T-helper 17 cell (primary cell): Measurements from ENCODE around the gene PLA2G2C. TPM values are rescaled to one million over a fixed set of nuclear protein-coding genes. Genes with fewer than 3 reads are reported as not detected.

Experiments used
- ATAC-seq: fragments of 150-1000 bp; cut with Tn5 transposase; 2 replicates; pipeline ENCODE4 v1.10.0; 2021; ENCODE audit warnings: mild to moderate bottlenecking, moderate library complexity
- DNase-seq, 3 donors: peaks; one replicate each; pipeline versions ENCODE4 v3.0.0 to v3.0.0-alpha.2; 2020 to 2021
- H3K9me3 ChIP-seq: one replicate; pipeline ENCODE4 v1.7.0; 2013; ENCODE audit warnings: low read length, mild to moderate bottlenecking; ENCODE audit not compliant: control insufficient read depth, poor library complexity, severe bottlenecking
- H3K27ac Mint-ChIP-seq: one replicate; pipeline ENCODE4 v1.8.0; 2022; ENCODE audit warnings: mild to moderate bottlenecking, moderate library complexity, mixed read lengths
- H3K27me3 Mint-ChIP-seq: one replicate; pipeline ENCODE4 v1.8.0; 2022; ENCODE audit warnings: mixed read lengths
- H3K36me3 Mint-ChIP-seq: one replicate; pipeline ENCODE4 v1.8.0; 2022; ENCODE audit warnings: low read depth, mixed read lengths
- H3K4me1 Mint-ChIP-seq: one replicate; pipeline ENCODE4 v1.8.0; 2022; ENCODE audit warnings: mild to moderate bottlenecking, mixed read lengths
- H3K4me3 Mint-ChIP-seq: one replicate; pipeline ENCODE4 v1.8.0; 2022; ENCODE audit warnings: mild to moderate bottlenecking, moderate library complexity, mixed read lengths
- total RNA-seq, 4 donors: library from RNA in 2 of 4; stranded (reverse) in 2 of 4; gene quantifications; one replicate each; pipeline ENCODE4 v1.2.3 and lab custom pipeline; 2022 to 2026

PLA2G2C gene
- total RNA-seq, 2 donors from 2014 or later = 0.25 TPM; not detected in 1

GRCh38 chr1:20172033-20172590 lies 14.2 kb downstream of the PLA2G2C start:
- H3K27me3 Mint-ChIP-seq = no peaks in the 10 kb centered on the region
- H3K4me3 Mint-ChIP-seq = no peak overlapping the region
- ATAC-seq = no peak
- H3K4me1 Mint-ChIP-seq = peaks cover 17% of the 10 kb centered on the region
- no peak overlapping the region for H3K27ac Mint-ChIP-seq
- no peak for DNase-seq
- H3K9me3 ChIP-seq = no peaks in the 10 kb centered on the region
- peaks cover 2% of the 10 kb centered on the region for H3K36me3 Mint-ChIP-seq

GRCh38 chr1:20169932-20170331 lies 16.4 kb downstream of the PLA2G2C start:
- no peak for ATAC-seq
- H3K4me3 Mint-ChIP-seq = no peak overlapping the region
- H3K4me1 Mint-ChIP-seq = peaks cover 16% of the 10 kb centered on the region
- no peaks in the 10 kb centered on the region for H3K27me3 Mint-ChIP-seq
- no peaks in the 10 kb centered on the region for H3K9me3 ChIP-seq
- H3K36me3 Mint-ChIP-seq = peaks cover 2% of the 10 kb centered on the region
- no peak overlapping the region for H3K27ac Mint-ChIP-seq
- DNase-seq = no peak

GRCh38 chr1:20168564-20169491 lies 17.5 kb downstream of the PLA2G2C start:
- no peak overlapping the region for H3K27ac Mint-ChIP-seq
- H3K4me1 Mint-ChIP-seq = peaks cover 15% of the 10 kb centered on the region
- DNase-seq = no peak
- no peaks in the 10 kb centered on the region for H3K27me3 Mint-ChIP-seq
- H3K4me3 Mint-ChIP-seq = no peak overlapping the region
- H3K9me3 ChIP-seq = no peaks in the 10 kb centered on the region
- H3K36me3 Mint-ChIP-seq = peaks cover 2% of the 10 kb centered on the region
- ATAC-seq = no peak

GRCh38 chr1:20167126-20167525 lies 19.2 kb downstream of the PLA2G2C start:
- H3K9me3 ChIP-seq = no peaks in the 10 kb centered on the region
- H3K36me3 Mint-ChIP-seq = peaks cover 4% of the 10 kb centered on the region
- H3K27me3 Mint-ChIP-seq = no peaks in the 10 kb centered on the region
- H3K27ac Mint-ChIP-seq = no peak overlapping the region
- DNase-seq (no peak), ATAC-seq (no peak)
- H3K4me1 Mint-ChIP-seq = peaks cover 9% of the 10 kb centered on the region
- no peak overlapping the region for H3K4me3 Mint-ChIP-seq

- H3K9me3 ChIP-seq = no peaks in the 10 kb centered on the region
- ATAC-seq = no peak
- Mint-ChIP-seq H3K4me3 (no peak overlapping the region), H3K36me3 (peaks cover 4% of the 10 kb centered on the region), H3K4me1 (peaks cover 4% of the 10 kb centered on the region), H3K27ac (no peak overlapping the region), H3K27me3 (no peaks in the 10 kb centered on the region)
- no peak for DNase-seq
Observed at GRCh38 chr1:20166051-20166450, 20.3 kb downstream of the PLA2G2C start.

- ATAC-seq = no peak
- Mint-ChIP-seq H3K4me1 (peaks cover 4% of the 10 kb centered on the region), H3K4me3 (no peak overlapping the region), H3K36me3 (peaks cover 4% of the 10 kb centered on the region), H3K27me3 (no peaks in the 10 kb centered on the region), H3K27ac (no peak overlapping the region)
- no peaks in the 10 kb centered on the region for H3K9me3 ChIP-seq
- DNase-seq = no peak
Observed at GRCh38 chr1:20165522-20165951, 20.8 kb downstream of the PLA2G2C start.

- no peaks in the 10 kb centered on the region for H3K9me3 ChIP-seq
- H3K36me3 Mint-ChIP-seq = peaks cover 4% of the 10 kb centered on the region
- no peak overlapping the region for H3K27ac Mint-ChIP-seq
- H3K4me1 Mint-ChIP-seq = peaks cover 4% of the 10 kb centered on the region
- no peak for DNase-seq
- ATAC-seq = no peak
- no peaks in the 10 kb centered on the region for H3K27me3 Mint-ChIP-seq
- H3K4me3 Mint-ChIP-seq = no peak overlapping the region
Observed at GRCh38 chr1:20164694-20165202, 21.6 kb downstream of the PLA2G2C start.

GRCh38 chr1:20160034-20160433 lies 26.3 kb downstream of the PLA2G2C start:
- no peak overlapping the region for H3K4me3 Mint-ChIP-seq
- H3K9me3 ChIP-seq = no peaks in the 10 kb centered on the region

GRCh38 chr1:20158358-20159070 lies 27.8 kb downstream of the PLA2G2C start:
- no peak overlapping the region for H3K4me3 Mint-ChIP-seq
- ATAC-seq (no peak), DNase-seq (no peak)
- H3K27me3 Mint-ChIP-seq = no peaks in the 10 kb centered on the region
- no peaks in the 10 kb centered on the region for H3K9me3 ChIP-seq
- H3K4me1 Mint-ChIP-seq = peaks cover 11% of the 10 kb centered on the region
- no peak overlapping the region for H3K27ac Mint-ChIP-seq
- peaks cover 2% of the 10 kb centered on the region for H3K36me3 Mint-ChIP-seq

More at GRCh38 chr1:20160034-20160433, 26.3 kb downstream of the PLA2G2C start:
- no peak overlapping the region for H3K27ac Mint-ChIP-seq
- ATAC-seq (no peak), DNase-seq (no peak)
- H3K36me3 Mint-ChIP-seq = peaks cover 2% of the 10 kb centered on the region
- H3K27me3 Mint-ChIP-seq = no peaks in the 10 kb centered on the region
- H3K4me1 Mint-ChIP-seq = peaks cover under 1% of the 10 kb centered on the region

- Mint-ChIP-seq H3K4me1 (peaks cover 15% of the 10 kb centered on the region), H3K27me3 (no peaks in the 10 kb centered on the region), H3K4me3 (peak overlapping the region; percentile 85), H3K27ac (peak overlapping the region; percentile 69), H3K36me3 (no peaks in the 10 kb centered on the region)
- no peaks in the 10 kb centered on the region for H3K9me3 ChIP-seq
- ATAC-seq = no peak
- DNase-seq = no peak
Observed at GRCh38 chr1:20154301-20154831, 32.0 kb downstream of the PLA2G2C start.

- peaks cover 15% of the 10 kb centered on the region for H3K4me1 Mint-ChIP-seq
- ATAC-seq (no peak), DNase-seq (no peak)
- no peaks in the 10 kb centered on the region for H3K9me3 ChIP-seq
- H3K27ac Mint-ChIP-seq = peak overlapping the region; percentile 71
- no peak overlapping the region for H3K4me3 Mint-ChIP-seq
- no peaks in the 10 kb centered on the region for H3K36me3 Mint-ChIP-seq
- no peaks in the 10 kb centered on the region for H3K27me3 Mint-ChIP-seq
Observed at GRCh38 chr1:20153000-20153418, 33.3 kb downstream of the PLA2G2C start.

- peaks cover 15% of the 10 kb centered on the region for H3K4me1 Mint-ChIP-seq
- ATAC-seq = peak; percentile 19
- no peak for DNase-seq
- no peaks in the 10 kb centered on the region for H3K27me3 Mint-ChIP-seq
- H3K27ac Mint-ChIP-seq = peak overlapping the region; percentile 71
- H3K9me3 ChIP-seq = no peaks in the 10 kb centered on the region
- no peaks in the 10 kb centered on the region for H3K36me3 Mint-ChIP-seq
- peak overlapping the region; percentile 93 for H3K4me3 Mint-ChIP-seq
Observed at GRCh38 chr1:20152599-20152930, 33.8 kb downstream of the PLA2G2C start.
